ENCODE results near the gene USP25. TPM values are rescaled to one million over a fixed set of nuclear protein-coding genes. Genes with fewer than 3 reads are reported as not detected.

The USP25 gene
- total RNA-seq, 1 donor from 2014 or later: 71.8 TPM

DNA sequence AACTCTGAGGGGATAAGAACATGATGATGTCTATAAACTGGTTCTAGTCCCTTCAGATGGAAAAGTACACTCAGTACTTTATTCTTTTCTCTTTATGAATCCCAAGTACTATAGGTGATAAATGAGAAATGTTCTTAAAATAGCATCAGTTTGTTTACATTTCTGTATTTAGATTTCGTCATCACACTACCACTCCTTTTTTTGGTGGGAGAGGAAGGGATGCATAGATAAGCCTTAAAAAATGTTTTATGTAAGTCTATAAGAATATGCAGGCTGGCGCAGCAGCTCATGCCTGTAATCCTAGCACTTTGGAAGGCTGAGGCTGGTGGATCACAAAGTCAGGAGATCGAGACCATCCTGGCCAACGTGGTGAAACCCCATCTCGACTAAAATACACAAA is 144.8 kb downstream of the USP25 start:
- no peak for DNase-seq

DNA sequence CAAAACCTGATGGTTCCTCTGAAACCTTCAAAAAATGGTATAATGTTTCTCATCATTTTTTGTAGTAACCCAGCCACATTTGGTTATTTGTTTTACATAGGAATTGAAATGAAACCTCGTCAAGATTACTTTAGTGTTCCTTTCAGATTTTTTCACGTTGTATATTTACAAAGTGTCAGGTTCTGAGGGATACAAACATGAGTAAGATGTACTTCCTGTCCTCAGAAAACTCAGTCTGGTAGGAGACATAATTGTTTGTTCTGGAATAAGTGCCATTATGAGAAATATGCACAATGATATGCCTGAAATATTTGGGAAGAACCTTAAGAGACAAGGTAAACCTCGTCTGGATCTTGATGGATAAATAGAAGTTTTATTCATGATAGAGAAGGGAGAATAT is 145.5 kb downstream of the USP25 start:
- peak; percentile 34 for DNase-seq

DNA sequence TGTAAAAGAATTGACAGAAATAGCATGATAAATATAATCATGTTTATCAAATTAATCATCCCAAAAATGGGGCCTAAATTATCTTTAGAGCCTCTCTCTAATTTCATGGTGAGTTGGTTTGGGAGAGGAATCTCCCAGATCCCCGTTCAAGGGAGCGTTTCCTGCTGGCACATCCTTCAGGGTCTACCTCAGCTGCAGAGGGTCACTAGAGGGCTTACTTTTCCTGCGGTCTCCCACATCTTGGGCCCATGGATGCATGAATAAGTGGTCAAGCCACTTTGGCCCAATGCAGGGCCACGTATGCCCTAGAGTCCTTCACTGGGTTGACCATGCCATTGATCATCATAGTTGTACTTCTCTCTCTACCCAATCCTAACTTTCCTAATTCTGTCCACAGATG is 164.1 kb downstream of the USP25 start:
- no peak for DNase-seq

DNA sequence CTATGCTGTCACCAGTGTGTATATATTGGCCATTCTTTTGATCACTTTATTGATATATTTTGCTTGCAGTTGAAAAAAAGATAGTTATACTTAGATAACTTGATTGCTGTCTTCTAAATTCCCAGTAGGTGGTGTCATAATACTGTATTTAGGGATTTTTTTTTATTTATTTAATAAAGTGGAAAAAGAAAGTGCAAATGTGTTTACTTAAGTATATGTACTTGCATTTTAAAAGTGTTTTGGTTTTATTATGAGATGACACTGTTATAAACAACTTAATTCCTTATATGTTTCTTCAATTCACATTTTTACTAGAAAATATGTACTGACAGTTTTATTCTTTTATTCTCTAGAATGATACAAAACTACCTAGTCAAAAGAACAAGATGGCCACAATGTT is 164.8 kb downstream of the USP25 start:
- peak; percentile 34 for DNase-seq

DNA sequence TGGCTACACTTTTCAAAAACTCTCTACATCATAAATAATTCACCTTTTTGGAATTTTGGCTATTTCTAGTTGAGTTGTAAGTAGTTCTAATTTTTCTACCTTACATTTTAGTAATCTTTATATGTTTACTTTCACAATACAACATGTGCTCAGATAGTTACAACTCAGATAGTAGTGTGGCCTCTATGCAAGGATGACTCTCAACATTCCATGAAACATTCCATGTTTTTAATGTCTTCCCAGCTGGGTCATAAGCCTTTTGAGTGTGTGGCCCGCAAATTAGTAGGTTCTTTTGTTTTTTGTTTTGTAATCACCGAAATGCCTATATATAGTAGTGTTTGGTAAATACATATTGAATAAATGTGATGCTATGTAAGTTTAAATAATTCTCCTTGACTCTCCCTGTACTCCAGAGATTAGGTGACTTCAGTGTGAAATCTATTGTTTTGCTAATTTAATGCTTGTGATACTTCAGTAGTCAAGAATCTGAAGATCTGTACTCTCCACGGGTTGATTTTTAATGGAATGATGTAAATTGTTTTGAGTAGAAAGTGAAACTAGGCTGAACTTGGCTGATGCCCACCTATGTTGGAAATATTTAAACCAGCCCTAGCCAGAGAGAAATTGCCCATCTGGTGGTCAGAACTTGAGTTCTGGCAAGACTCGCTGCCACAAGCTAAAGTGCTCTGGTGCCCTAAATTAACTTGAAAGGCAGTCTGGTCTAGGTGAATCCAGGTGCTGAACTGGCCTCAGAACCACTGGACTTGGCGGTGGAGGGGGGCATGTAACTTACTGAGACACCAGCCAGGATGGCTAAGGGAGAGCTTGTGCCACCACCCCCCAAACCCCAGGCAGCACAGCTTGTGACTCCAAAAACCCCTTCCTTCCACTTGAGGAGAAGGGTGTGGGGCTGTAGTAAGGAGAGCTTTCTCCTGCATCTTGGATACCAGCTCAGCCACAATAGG is 165.6 kb downstream of the USP25 start:
- no peak for DNase-seq

DNA sequence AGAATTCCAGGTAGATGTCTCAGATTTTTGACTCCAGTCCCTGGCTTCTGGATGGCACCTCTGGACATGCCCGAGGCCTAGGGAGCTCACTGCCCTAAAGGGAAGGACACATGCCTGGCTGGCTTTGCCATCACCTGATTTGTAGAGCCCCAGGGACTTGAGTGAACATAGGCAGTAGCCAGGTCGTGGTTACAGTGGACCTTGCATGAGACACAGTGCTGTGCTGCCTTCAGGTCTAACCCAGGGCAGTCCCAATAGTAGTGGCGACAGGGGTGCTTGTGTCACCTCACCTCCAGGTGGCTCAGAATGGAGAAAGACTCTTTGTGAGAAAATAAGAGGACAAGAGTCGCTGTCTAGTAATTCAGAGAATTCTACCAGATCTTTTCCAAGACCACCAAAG is 166.7 kb downstream of the USP25 start:
- no peak for DNase-seq

DNA sequence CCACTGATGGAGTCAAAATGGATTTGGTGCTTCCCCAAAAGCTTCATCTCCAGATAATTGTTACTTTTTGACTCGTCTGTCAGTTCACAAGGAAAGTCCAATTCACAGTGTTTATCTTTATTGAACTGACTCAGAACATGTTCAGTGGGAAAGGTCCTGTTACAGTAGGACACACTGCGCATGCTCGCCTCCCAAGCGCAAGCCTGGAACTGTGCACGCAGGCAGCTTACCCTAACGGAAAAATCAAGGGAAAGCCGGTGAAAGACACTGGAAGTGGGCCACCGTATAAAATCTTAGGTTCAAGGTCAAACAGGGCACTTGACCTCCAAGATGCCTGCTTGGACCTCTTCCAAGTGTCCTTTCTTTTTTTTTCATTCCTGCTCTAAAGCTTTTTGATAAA is 174.6 kb downstream of the USP25 start:
- no peak for DNase-seq

DNA sequence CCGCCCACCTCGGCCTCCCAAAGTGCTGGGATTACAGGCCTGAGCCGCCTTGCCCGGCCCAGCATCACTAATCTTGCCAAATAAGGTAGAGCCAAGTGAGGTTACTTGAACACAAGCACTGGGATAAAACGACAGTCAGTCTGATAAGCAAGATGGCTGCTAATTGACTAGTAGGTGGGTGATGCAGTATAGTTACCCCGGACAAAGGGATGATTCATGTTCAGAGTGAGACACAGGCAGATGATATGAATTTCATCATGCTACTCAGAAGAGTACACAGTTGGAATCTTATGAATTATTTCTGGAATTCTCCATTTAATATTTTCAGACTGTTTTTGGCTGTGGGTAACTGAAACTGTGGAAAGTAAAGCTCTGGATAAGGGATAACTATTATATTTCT is 178.4 kb downstream of the USP25 start:
- no peak for DNase-seq

DNA sequence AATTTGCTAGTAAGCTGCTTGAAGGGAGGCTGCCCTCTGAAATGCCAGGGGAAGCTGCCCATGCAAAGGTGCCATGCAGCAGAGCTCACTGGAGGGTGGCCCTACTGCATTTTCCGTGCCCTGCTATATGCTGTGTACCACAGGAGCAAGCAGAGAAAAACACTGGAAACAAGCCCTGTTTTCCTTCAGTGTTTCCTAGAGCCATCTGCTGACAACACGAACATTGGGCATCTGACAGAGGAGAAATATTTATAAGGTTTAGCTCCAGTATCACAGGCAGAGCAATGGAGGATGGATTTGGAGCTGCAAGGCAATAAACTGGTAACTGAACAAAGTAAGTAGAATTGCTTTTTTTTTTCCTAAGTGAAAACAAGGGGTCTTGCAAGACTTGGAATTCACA is 198.4 kb downstream of the USP25 start:
- DNase-seq: no peak

DNA sequence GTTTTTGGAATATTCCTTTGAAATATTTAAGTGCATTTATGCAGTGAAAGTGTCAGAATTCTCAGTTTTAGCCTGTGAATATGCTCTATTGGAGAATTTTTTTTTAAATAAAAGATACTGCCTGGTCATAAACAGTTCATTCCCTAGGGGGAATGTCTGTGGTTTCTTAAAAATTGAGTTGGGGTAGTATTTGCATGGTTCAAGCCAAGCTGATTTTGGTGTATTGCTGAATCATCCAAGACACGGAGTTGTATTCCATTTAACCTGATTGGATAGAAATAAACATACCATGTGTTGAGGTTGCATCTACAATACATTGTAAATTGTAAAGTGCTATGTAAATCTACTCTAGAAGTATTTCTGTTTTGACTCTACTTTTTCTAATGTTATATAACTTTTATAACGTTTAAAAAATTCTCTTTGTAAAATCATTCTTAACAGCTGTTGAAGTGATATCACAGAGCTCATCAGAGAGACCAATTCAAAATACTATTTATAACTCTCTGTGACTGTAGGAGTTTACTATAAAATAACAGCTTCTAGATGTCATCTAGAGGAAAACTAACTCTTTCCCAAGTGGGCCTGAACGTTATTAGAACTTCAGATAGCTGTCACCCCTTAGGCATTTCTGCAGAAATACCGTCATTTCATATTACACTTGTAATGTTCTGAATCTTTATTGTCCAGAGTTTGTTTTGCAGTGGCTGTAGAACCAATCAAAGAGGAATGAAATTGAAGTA is 199.1 kb downstream of the USP25 start:
- DNase-seq: no peak

DNA sequence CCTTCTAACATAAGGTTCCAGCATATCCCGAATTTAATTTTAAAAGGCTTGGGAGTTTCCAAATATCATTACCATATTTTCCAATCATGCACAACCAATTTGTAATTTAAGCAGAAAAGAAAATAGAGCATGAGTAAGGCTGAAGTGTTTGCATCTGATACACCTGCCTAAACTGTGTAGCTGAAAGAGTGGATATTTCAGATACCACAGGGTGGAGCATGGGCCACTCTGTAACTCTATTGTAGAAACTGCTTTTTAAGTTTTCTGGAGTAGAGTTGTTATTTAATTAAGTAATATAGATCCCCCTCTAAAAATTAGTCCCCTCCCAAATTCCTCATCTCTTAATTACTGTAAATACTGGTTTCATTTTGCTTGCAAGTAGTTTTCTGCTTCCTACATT is 199.8 kb downstream of the USP25 start:
- no peak for DNase-seq
